ENCODE measurements around the gene TFDP2.
"Not testable (repeated sequence)": the region's sequence is repeated elsewhere in the genome, so short reads cannot be mapped to it uniquely, and the experiment has no call there.

TFDP2 gene

GRCh38 chr3:142013326-142013980, 135.9 kb downstream of the TFDP2 start:
- no peak for DNase-seq

- no peak for DNase-seq
Measured at GRCh38 chr3:142009029-142009428, 140.3 kb downstream of the TFDP2 start.

GRCh38 chr3:142007710-142008399, 141.5 kb downstream of the TFDP2 start:
- no peak for DNase-seq

- DNase-seq = not testable (repeated sequence)
Measured at GRCh38 chr3:142004957-142005356, 144.4 kb downstream of the TFDP2 start.

- no peak for DNase-seq
Measured at GRCh38 chr3:142004025-142004424, 145.3 kb downstream of the TFDP2 start.

- DNase-seq = no peak
Measured at GRCh38 chr3:142003291-142003690, 146.1 kb downstream of the TFDP2 start.

GRCh38 chr3:142000325-142000870, 148.9 kb downstream of the TFDP2 start:
- no peak for DNase-seq

GRCh38 chr3:141998669-141999290, 150.6 kb downstream of the TFDP2 start:
- DNase-seq = peak in 1 of 2 experiments; percentile 35

GRCh38 chr3:141996437-141996836, 152.9 kb downstream of the TFDP2 start:
- no peak for DNase-seq

- DNase-seq = no peak
Measured at GRCh38 chr3:141994856-141995255, 154.5 kb downstream of the TFDP2 start.

GRCh38 chr3:141992512-141992911, 156.8 kb downstream of the TFDP2 start:
- no peak for DNase-seq

GRCh38 chr3:141986548-141987107, 162.7 kb downstream of the TFDP2 start:
- DNase-seq = no peak

- no peak for DNase-seq
Measured at GRCh38 chr3:141981084-141981483, 168.3 kb downstream of the TFDP2 start.

GRCh38 chr3:141979050-141979671, 170.2 kb downstream of the TFDP2 start:
- DNase-seq = peak; percentile 37 to 83

GRCh38 chr3:141974777-141975176, 174.6 kb downstream of the TFDP2 start:
- DNase-seq = not testable (repeated sequence)

- no peak for DNase-seq
Measured at GRCh38 chr3:141972399-141972798, 176.9 kb downstream of the TFDP2 start.

GRCh38 chr3:141971571-141971970, 177.8 kb downstream of the TFDP2 start:
- DNase-seq = no peak

- no peak for DNase-seq
Measured at GRCh38 chr3:141969711-141970110, 179.6 kb downstream of the TFDP2 start.

- no peak for DNase-seq
Measured at GRCh38 chr3:141965471-141965870, 183.9 kb downstream of the TFDP2 start.

- DNase-seq = no peak
Measured at GRCh38 chr3:141963301-141963700, 186.0 kb downstream of the TFDP2 start.

GRCh38 chr3:141960731-141961130, 188.6 kb downstream of the TFDP2 start:
- DNase-seq = no peak

GRCh38 chr3:141959589-141960554, 189.5 kb downstream of the TFDP2 start:
- DNase-seq = peak in 1 of 2 experiments; percentile 32
